ENCODE data around the gene AHCTF1. TPM values are rescaled to one million over a fixed set of nuclear protein-coding genes. Genes with fewer than 3 reads are reported as not detected.

AHCTF1 gene
- 23.4 to 31.9 TPM (median 28.2 TPM) in 5 replicates for total RNA-seq (2022; extraction: Qiagen RNA extraction; ENCODE audit: low read depth)

GRCh38 chr1:246931549-246932365 is at the start of gene AHCTF1:
Gene AHCTF1, minus strand, starts transcription at chr1:246931948. Its CDS starts 13,578 bp downstream, at chr1:246918370.

Other genes starting within 250 kb of the AHCTF1 start
- gene SCCPDH, start 207.5 kb downstream of the AHCTF1 start, total RNA-seq (2022; extraction: Qiagen RNA extraction; ENCODE audit: low read depth): 44.9 to 51.4 TPM (median 46.6 TPM) in 5 replicates
- gene ZNF695, start 76.1 kb upstream of the AHCTF1 start, total RNA-seq (2022; extraction: Qiagen RNA extraction; ENCODE audit: low read depth): 2.3 to 3.3 TPM (median 2.9 TPM) in 5 replicates
- 2.4 to 4.0 TPM (median 3.3 TPM) in 5 replicates for gene ZNF670, start 146.9 kb upstream of the AHCTF1 start, total RNA-seq (2022; extraction: Qiagen RNA extraction; ENCODE audit: low read depth)
- gene ZNF669, start 172.4 kb upstream of the AHCTF1 start, total RNA-seq (2022; extraction: Qiagen RNA extraction; ENCODE audit: low read depth): 2.6 to 4.1 TPM (median 3.7 TPM) in 5 replicates
- gene ZNF124, start 240.1 kb upstream of the AHCTF1 start, total RNA-seq (2022; extraction: Qiagen RNA extraction; ENCODE audit: low read depth): 4.3 to 5.5 TPM (median 4.5 TPM) in 5 replicates

All from A549 treated with GW870086 at 1 μM for 4 hours (cell line).